Ascending aorta (tissue), 2 donors: ENCODE results near the gene TMTC1. TPM values are rescaled to one million over a fixed set of nuclear protein-coding genes. Genes with fewer than 3 reads are reported as not detected.
A peak's percentile ranks its signal among the peaks of the same experiment; 100 is the strongest.

ENCODE experiments used
- DNase-seq, 2 donors: peaks; one replicate each; pipeline ENCODE4 v3.0.0-alpha.2; 2019; ENCODE audit warnings: low spot score in 2 of 2
- H3K27ac ChIP-seq, 2 donors: fragments of 200-600 bp; sonication (generic); one replicate each; pipeline ENCODE4 v1.5.1; 2016 to 2017; ENCODE audit warnings: mild to moderate bottlenecking in 1 of 2
- H3K27me3 ChIP-seq: fragments of 200-600 bp; sonication (generic); one replicate; pipeline ENCODE4 v1.5.1; 2017
- H3K36me3 ChIP-seq, 2 donors: fragments of 200-600 bp; sonication (generic); one replicate each; pipeline ENCODE4 v1.5.1; 2016
- H3K4me1 ChIP-seq, 2 donors: fragments of 200-600 bp; sonication (generic); one replicate each; pipeline ENCODE4 v1.5.1; 2016 to 2017; ENCODE audit warnings: mild to moderate bottlenecking in 1 of 2
- H3K4me3 ChIP-seq, 2 donors: fragments of 200-600 bp; sonication (generic); one replicate each; pipeline ENCODE4 v1.5.1; 2016 to 2017; ENCODE audit warnings: mild to moderate bottlenecking in 1 of 2
- H3K9me3 ChIP-seq, 2 donors: fragments of 200-600 bp; sonication (generic); one replicate each; pipeline ENCODE4 v1.5.1; 2016
- CTCF ChIP-seq, 3 experiments: fragments of 200-600 bp in 2 of 3; fragments of 450-650 bp in 1 of 3; sonication (generic) in 2 of 3; IDR thresholded peaks; one replicate each; pipeline ENCODE4 v1.5.1; 2016 to 2019; ENCODE audit warnings: antibody characterized with exemption in 3 of 3, mild to moderate bottlenecking in 1 of 3, moderate library complexity in 1 of 3
- intact Hi-C: fragments of 100-400 bp; cut with DNase I; formaldehyde crosslinking; loops from one replicate; pipeline ENCODE4 v1.15.1; 2023
- total RNA-seq: library from RNA; depleted of rRNA; stranded (reverse); fragments of >200 nt; gene quantifications from one replicate; pipeline ENCODE4 v1.1.0, GENCODE V29; 2016

TMTC1 gene
- total RNA-seq, 1 donor from 2014 or later: 176 TPM

DNA sequence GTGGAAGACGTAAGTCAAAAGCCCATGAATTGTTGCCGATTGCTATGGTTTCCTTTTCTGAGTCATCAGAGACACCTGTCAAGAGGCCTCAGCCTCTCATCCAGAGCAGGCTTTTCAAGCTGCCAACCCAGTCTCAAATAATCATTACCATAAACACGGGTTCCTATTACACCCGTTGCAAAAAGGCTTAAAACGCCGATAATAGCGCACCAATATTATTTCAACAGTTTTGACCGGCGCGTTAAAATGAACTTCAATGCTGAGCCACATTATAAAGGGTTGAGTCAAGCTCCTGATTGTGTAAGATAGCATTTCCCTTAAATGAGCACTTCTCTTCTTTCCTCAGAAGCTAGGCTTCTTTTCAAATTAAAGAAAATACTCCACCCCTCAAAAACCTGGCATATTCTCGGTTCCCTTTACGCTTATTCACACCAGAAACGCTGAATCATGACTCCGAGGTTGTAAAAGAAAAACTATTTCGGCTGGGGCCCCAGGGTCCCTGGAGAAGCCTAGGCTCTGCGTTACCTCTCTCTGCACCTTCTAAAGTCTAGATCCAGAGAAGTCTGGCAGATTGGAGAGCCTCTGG is 1.4 kb downstream of the TMTC1 start:
- intact Hi-C loops: loop anchor here (5.0 to 10.0 kb wide), 6 partner anchors 40 to 970 kb away; partner anchors contain the start of genes CAPRIN2 and ERGIC2
- H3K36me3 ChIP-seq: no peaks in the 10 kb centered on the region
- no peaks in the 10 kb centered on the region for H3K9me3 ChIP-seq
- no peak for TF ChIP-seq CTCF (IDR thresholded peaks at IDR 0.05)
- peaks cover 0 to 20% of the 10 kb centered on the region in 2 donors for H3K4me1 ChIP-seq
- peak in 1 of 2 donors; percentile 68 for DNase-seq
- peak overlapping the region; percentile 75 to 94 for H3K4me3 ChIP-seq
- peak overlapping the region; percentile 87 to 91 for H3K27ac ChIP-seq
- no peaks in the 10 kb centered on the region for H3K27me3 ChIP-seq

- Histone ChIP-seq H3K27ac (peak overlapping the region; percentile 87 to 91), H3K9me3 (no peaks in the 10 kb centered on the region), H3K36me3 (no peaks in the 10 kb centered on the region), H3K4me1 (peaks cover 0 to 20% of the 10 kb centered on the region in 2 donors), H3K27me3 (no peaks in the 10 kb centered on the region), H3K4me3 (peak overlapping the region; percentile 75 to 94)
- intact Hi-C loops: loop anchor here (5.0 to 10.0 kb wide), 6 partner anchors 39 to 971 kb away; partner anchors contain the start of genes CAPRIN2 and ERGIC2
- no peak for TF ChIP-seq CTCF (IDR thresholded peaks at IDR 0.05)
- DNase-seq: no peak
Observed at GRCh38 chr12:29781705-29782266, 2.0 kb downstream of the TMTC1 start.

GRCh38 chr12:29781188-29781587 is 2.6 kb downstream of the TMTC1 start:
- H3K36me3 ChIP-seq: no peaks in the 10 kb centered on the region
- peaks cover 0 to 20% of the 10 kb centered on the region in 2 donors for H3K4me1 ChIP-seq
- intact Hi-C loops: loop anchor here (5.0 to 10.0 kb wide), 6 partner anchors 39 to 971 kb away; partner anchors contain the start of genes CAPRIN2 and ERGIC2
- peak overlapping the region; percentile 87 to 91 for H3K27ac ChIP-seq
- H3K4me3 ChIP-seq: peak overlapping the region; percentile 75 to 94
- no peaks in the 10 kb centered on the region for H3K27me3 ChIP-seq
- TF ChIP-seq CTCF (IDR thresholded peaks at IDR 0.05): no peak
- DNase-seq: no peak
- no peaks in the 10 kb centered on the region for H3K9me3 ChIP-seq

GRCh38 chr12:29780084-29780483 is 3.7 kb downstream of the TMTC1 start:
- H3K36me3 ChIP-seq: peaks cover 0 to 4% of the 10 kb centered on the region in 2 donors

GRCh38 chr12:29778531-29778930 is 5.2 kb downstream of the TMTC1 start:
- no peak overlapping the region for H3K27ac ChIP-seq
- H3K4me3 ChIP-seq: no peak overlapping the region
- intact Hi-C loops: no loop called here
- TF ChIP-seq CTCF (IDR thresholded peaks at IDR 0.05): no peak
- H3K4me1 ChIP-seq: peaks cover 0 to 28% of the 10 kb centered on the region in 2 donors
- H3K27me3 ChIP-seq: no peaks in the 10 kb centered on the region
- H3K36me3 ChIP-seq: peaks cover 0 to 4% of the 10 kb centered on the region in 2 donors
- no peaks in the 10 kb centered on the region for H3K9me3 ChIP-seq
- DNase-seq: no peak

More at GRCh38 chr12:29780084-29780483, 3.7 kb downstream of the TMTC1 start:
- intact Hi-C loops: loop anchor here (5.0 to 10.0 kb wide), 6 partner anchors 38 to 972 kb away; partner anchors contain the start of genes CAPRIN2 and ERGIC2
- no peak for DNase-seq
- Histone ChIP-seq H3K27ac (no peak overlapping the region), H3K4me1 (peaks cover 0 to 24% of the 10 kb centered on the region in 2 donors), H3K4me3 (no peak overlapping the region), H3K27me3 (no peaks in the 10 kb centered on the region), H3K9me3 (no peaks in the 10 kb centered on the region)
- no peak for TF ChIP-seq CTCF (IDR thresholded peaks at IDR 0.05)
